HepG2 (cell line): ENCODE data around the gene NOTCH4. TPM values are rescaled to one million over a fixed set of nuclear protein-coding genes. Genes with fewer than 3 reads are reported as not detected.
A peak's percentile ranks its signal among the peaks of the same experiment; 100 is the strongest.

Experiments used
- ATM ChIP-seq: fragments of 450-650 bp; IDR thresholded peaks from 2 replicates; pipeline ENCODE4 v1.7.1; 2017; ENCODE audit warnings: mild to moderate bottlenecking, borderline replicate concordance
- FIP1L1 ChIP-seq: fragments of 200-400 bp; formaldehyde crosslinking; IDR thresholded peaks from 2 replicates; pipeline ENCODE4 v1.6.1; 2018; ENCODE audit warnings: low read depth, mild to moderate bottlenecking, low read length, moderate library complexity, borderline replicate concordance; ENCODE audit not compliant: insufficient read depth
- MED13 ChIP-seq: sonication (generic); formaldehyde crosslinking; IDR thresholded peaks from 2 replicates; pipeline ENCODE4 v1.5.0; 2020; ENCODE audit warnings: missing genetic modification reagents
- NR2C2 ChIP-seq: sonication (generic); formaldehyde crosslinking; IDR thresholded peaks from 2 replicates; pipeline ENCODE4 v1.4.0; 2020; ENCODE audit warnings: missing genetic modification reagents, mild to moderate bottlenecking, moderate library complexity, borderline replicate concordance
- POGZ ChIP-seq: sonication (generic); formaldehyde crosslinking; IDR thresholded peaks from 2 replicates; pipeline ENCODE4 v1.4.0; 2020; ENCODE audit warnings: mild to moderate bottlenecking, missing genetic modification reagents
- TSC22D2 ChIP-seq: sonication (generic); formaldehyde crosslinking; IDR thresholded peaks from 2 replicates; pipeline ENCODE4 v1.5.1; 2020; ENCODE audit warnings: missing genetic modification reagents, mild to moderate bottlenecking, borderline replicate concordance
- ZFP91 ChIP-seq: sonication (generic); formaldehyde crosslinking; IDR thresholded peaks from 2 replicates; pipeline ENCODE4 v1.9.0; 2022; ENCODE audit warnings: missing genetic modification reagents, mild to moderate bottlenecking, borderline replicate concordance
- ZIK1 ChIP-seq: sonication (generic); formaldehyde crosslinking; IDR thresholded peaks from 2 replicates; pipeline ENCODE4 v1.5.0; 2020; ENCODE audit warnings: mild to moderate bottlenecking, low read depth, missing genetic modification reagents, borderline replicate concordance
- ZNF292 ChIP-seq: sonication (generic); formaldehyde crosslinking; IDR thresholded peaks from 2 replicates; pipeline ENCODE4 v1.8.1; 2022; ENCODE audit warnings: mild to moderate bottlenecking, low read depth, missing genetic modification reagents, borderline replicate concordance
- ZNF737 ChIP-seq: sonication (generic); formaldehyde crosslinking; IDR thresholded peaks from 2 replicates; pipeline ENCODE4 v1.5.0; 2020; ENCODE audit warnings: missing genetic modification reagents, mild to moderate bottlenecking, borderline replicate concordance
- ZNF746 ChIP-seq: sonication (generic); formaldehyde crosslinking; IDR thresholded peaks from 2 replicates; pipeline ENCODE4 v1.8.0; 2022; ENCODE audit warnings: mild to moderate bottlenecking, missing genetic modification reagents
- ZNF770 ChIP-seq: sonication (generic); formaldehyde crosslinking; IDR thresholded peaks from 2 replicates; pipeline ENCODE4 v1.5.0; 2020; ENCODE audit warnings: mild to moderate bottlenecking, missing genetic modification reagents
- ZNF775 ChIP-seq: sonication (generic); formaldehyde crosslinking; IDR thresholded peaks from 2 replicates; pipeline ENCODE4 v1.4.0; 2020; ENCODE audit warnings: missing genetic modification reagents, mild to moderate bottlenecking, moderate library complexity, borderline replicate concordance
- ZNF781 ChIP-seq: sonication (generic); formaldehyde crosslinking; IDR thresholded peaks from 2 replicates; pipeline ENCODE4 v1.5.1; 2020; ENCODE audit warnings: borderline replicate concordance, mild to moderate bottlenecking, missing genetic modification reagents; ENCODE audit errors: not compliant biosample characterization
- polyA plus RNA-seq, 8 experiments: library from polyadenylated mRNA; depleted of rRNA in 3 of 8; stranded (reverse) in 7 of 8; unstranded in 1 of 8; fragments of >200 nt; fragmentation: Illumina TruSeq in 4 of 8; extraction: Trizol in 4 of 8; gene quantifications; 2 replicates each; pipeline versions ENCODE4 v1.2.1 to v1.2.3, GENCODE V29; 2011 to 2016; ENCODE audit warnings: low read depth in 4 of 8, missing spikeins in 1 of 8, mixed read lengths in 1 of 8; ENCODE audit not compliant: insufficient read depth in 1 of 8
- total RNA-seq, 5 experiments: library from RNA; depleted of rRNA; stranded (reverse); fragments of >200 nt; fragmentation: Illumina TruSeq; extraction: Trizol; gene quantifications; 2 replicates each; pipeline ENCODE4 v1.2.3, GENCODE V29; 2016; ENCODE audit warnings: low read depth in 1 of 5
- TF ChIP-seq, protein P1 (sequence below): sonication (generic); formaldehyde crosslinking; IDR thresholded peaks from 2 replicates; pipeline ENCODE4 v1.5.1; 2020; ENCODE audit warnings: missing genetic modification reagents, mild to moderate bottlenecking, borderline replicate concordance
- TF ChIP-seq, protein P2 (sequence below): sonication (generic); formaldehyde crosslinking; IDR thresholded peaks from 2 replicates; pipeline ENCODE4 v1.5.0; 2020; ENCODE audit warnings: mild to moderate bottlenecking, low read depth, missing genetic modification reagents, borderline replicate concordance

The NOTCH4 gene
- total and polyA plus RNA-seq, 2 of the 13 experiments (the other 11 are each of a cell fraction or from before 2014, with no cell fraction given), result 0.51 to 0.83 TPM

DNA sequence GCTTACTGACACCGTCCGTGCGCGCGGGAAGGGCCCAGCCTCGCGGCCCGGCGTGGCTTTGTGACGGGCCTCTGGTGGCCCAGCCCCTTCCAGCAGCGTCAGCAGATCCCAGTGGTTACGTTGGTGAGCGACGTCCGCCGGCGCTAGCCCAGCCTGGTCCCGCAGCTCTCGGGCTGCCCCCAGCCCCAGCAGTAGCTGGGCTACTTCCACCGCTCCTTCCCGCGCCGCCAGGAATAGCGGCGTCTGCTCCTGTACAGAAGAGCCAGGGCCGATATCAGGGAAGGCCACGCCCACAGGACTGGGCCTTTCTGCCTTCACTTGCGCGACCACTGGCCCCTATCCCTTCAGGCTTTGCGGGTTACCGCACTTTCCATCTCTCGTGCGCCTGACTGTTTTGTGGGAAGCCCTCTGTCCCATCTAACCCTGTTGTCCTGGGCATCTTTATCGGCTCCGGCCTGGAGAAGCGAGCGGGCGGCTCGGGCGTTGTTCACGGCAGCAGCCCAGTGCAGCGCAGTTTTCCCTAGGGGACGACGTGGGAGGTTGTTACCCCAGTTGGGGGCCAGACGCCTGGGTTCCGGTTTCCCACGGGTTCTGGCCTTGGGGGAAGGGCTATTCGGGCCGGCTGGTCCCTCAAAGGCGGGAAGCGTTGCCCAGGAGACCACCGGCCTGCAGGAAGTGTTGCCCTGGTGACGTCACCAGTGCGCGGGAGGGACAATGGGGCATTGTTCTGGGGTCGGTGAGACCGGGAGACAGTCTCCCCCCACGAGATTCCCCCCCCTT lies 27.8 kb downstream of the NOTCH4 start (continued):
- TF ChIP-seq ZNF781 (peak; percentile 84), ZNF746 (peak; percentile 65), NR2C2 (peak; percentile 82), ZNF775 (CRISPR knock-in tag) (no peak), ZIK1 (CRISPR knock-in tag) (peak; percentile 97), ATM (no peak), ZNF737 (CRISPR knock-in tag) (no peak), ZNF770 (CRISPR knock-in tag) (0 out of 2 replicates have a peak, but pooled peaks have one; percentile 17), ZNF292 (no peak), MED13 (CRISPR knock-in tag) (peak; percentile 25; the same call in 1 of the 2 replicates), ZFP91 (CRISPR knock-in tag) (peak; percentile 92; the same call in 1 of the 2 replicates), FIP1L1 (no peak), TSC22D2 (no peak; the same call in 1 of the 2 replicates), POGZ (CRISPR knock-in tag) (no peak; the same call in 1 of the 2 replicates)
- TF ChIP-seq, protein P1, sequence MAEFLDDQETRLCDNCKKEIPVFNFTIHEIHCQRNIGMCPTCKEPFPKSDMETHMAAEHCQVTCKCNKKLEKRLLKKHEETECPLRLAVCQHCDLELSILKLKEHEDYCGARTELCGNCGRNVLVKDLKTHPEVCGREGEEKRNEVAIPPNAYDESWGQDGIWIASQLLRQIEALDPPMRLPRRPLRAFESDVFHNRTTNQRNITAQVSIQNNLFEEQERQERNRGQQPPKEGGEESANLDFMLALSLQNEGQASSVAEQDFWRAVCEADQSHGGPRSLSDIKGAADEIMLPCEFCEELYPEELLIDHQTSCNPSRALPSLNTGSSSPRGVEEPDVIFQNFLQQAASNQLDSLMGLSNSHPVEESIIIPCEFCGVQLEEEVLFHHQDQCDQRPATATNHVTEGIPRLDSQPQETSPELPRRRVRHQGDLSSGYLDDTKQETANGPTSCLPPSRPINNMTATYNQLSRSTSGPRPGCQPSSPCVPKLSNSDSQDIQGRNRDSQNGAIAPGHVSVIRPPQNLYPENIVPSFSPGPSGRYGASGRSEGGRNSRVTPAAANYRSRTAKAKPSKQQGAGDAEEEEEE, result 0 out of 2 replicates have a peak, but pooled peaks have one; percentile 76
- TF ChIP-seq, protein P2, sequence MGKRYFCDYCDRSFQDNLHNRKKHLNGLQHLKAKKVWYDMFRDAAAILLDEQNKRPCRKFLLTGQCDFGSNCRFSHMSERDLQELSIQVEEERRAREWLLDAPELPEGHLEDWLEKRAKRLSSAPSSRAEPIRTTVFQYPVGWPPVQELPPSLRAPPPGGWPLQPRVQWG (CRISPR knock-in tag), result no peak
